ENCODE measurements around the gene HLTF. TPM values are rescaled to one million over a fixed set of nuclear protein-coding genes. Genes with fewer than 3 reads are reported as not detected.

The HLTF gene
- total and polyA plus RNA-seq, 11 donors, result 4.0 to 39.4 (median 19.2) TPM

DNA sequence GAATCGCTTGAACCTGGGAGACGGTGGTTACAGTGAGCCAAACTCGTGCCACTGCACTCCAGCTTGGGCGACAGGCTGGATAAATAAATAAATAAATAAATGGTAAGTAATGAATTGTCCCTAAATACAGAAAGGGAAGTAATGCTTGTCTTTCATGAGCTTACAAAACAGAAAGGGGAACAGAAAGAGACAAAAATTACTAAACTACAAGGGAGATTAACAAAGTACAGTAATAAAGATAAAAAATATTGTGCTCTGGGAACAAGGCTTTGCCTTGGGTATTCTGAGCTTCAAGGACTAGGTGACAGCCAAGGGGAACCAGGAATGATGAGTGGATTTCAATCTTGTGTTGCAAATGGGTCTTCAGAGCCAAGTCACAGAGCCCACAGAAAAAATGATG lies 9.2 kb upstream of the HLTF start:
- H3K36me3 ChIP-seq, result no peaks in the 10 kb centered on the region
- WGBS, 4 donors, result 93 to 96% (median 95%) methylated on average over 4 of the region's 4 CpGs
- H3K4me3 ChIP-seq, result no peak overlapping the region
- H3K27ac ChIP-seq, result peak overlapping the region in 1 of 12 donors; percentile 25
- no peaks in the 10 kb centered on the region for H3K9me3 ChIP-seq
- no peaks in the 10 kb centered on the region for H3K27me3 ChIP-seq
- DNase-seq, result no peak
- intact Hi-C loops (cut with DNase I), result no loop called here
- ATAC-seq, result no peak
- peaks cover 0 to 4% (median 0%) of the 10 kb centered on the region in 12 donors for H3K4me1 ChIP-seq
- TF ChIP-seq POLR2A (IDR thresholded peaks at IDR 0.05) (no peak), CTCF (IDR thresholded peaks at IDR 0.05) (no peak)

DNA sequence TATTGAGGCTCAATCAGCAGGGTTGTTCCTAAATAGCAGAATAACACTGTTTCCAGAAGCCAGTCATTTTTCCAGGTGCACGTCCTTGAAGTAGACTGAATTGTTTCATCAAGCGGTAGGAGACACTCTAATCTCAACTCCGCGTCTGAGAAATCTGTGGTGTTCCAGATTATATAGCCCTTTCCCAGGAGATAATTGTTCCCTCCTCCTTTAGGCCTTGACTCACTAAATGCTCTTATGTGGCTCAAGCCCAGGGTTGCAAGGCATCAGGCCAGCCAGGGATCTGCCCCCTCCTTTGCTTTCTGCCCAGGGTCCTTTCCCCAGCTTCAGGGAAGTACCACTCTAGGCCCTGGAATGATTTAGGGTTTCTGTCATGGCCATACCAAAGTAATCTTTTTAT lies 5.7 kb upstream of the HLTF start:
- 94 to 100% (median 96%) methylated on average over 4 of the region's 4 CpGs for WGBS, 4 donors
- H3K4me1 ChIP-seq, result peaks cover 0 to 5% (median 0%) of the 10 kb centered on the region in 12 donors
- no peak for ATAC-seq
- no peak for DNase-seq
- no peaks in the 10 kb centered on the region for H3K36me3 ChIP-seq
- H3K27ac ChIP-seq, result no peak overlapping the region
- no peak for TF ChIP-seq CTCF (IDR thresholded peaks at IDR 0.05)
- no peak overlapping the region for H3K4me3 ChIP-seq
- no peaks in the 10 kb centered on the region for H3K27me3 ChIP-seq
- no peaks in the 10 kb centered on the region for H3K9me3 ChIP-seq
- intact Hi-C loops (cut with DNase I), result no loop called here

DNA sequence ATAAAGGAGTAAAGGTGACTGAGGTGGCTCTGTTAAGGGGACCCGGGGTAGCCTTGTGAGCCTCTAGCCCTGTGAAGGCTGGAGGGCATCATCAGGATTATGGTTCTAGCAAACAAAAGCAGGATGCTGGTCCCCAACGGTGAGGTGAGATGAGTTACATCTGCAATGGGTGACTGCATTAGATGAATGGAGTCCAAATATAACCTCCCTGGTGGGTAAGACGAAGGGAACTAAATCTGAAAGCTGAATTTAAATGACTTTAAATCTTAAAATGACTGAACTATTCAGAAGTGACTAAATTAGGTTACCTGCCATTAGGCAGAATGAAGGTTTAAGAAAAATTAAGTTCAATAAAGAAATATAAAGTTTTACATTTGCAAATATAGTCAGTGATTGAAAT lies 4.6 kb upstream of the HLTF start:
- Histone ChIP-seq H3K9me3 (no peaks in the 10 kb centered on the region), H3K27ac (no peak overlapping the region), H3K27me3 (no peaks in the 10 kb centered on the region), H3K4me1 (peaks cover 0 to 11% (median 0%) of the 10 kb centered on the region in 12 donors), H3K4me3 (no peak overlapping the region), H3K36me3 (no peaks in the 10 kb centered on the region)
- intact Hi-C loops (cut with DNase I), result no loop called here
- ATAC-seq, result no peak
- no peak for DNase-seq
- WGBS, 4 donors, result 72 to 85% (median 82%) methylated on average over 3 of the region's 3 CpGs
- TF ChIP-seq POLR2A (IDR thresholded peaks at IDR 0.05), result no peak
- no peak for TF ChIP-seq CTCF (IDR thresholded peaks at IDR 0.05)

DNA sequence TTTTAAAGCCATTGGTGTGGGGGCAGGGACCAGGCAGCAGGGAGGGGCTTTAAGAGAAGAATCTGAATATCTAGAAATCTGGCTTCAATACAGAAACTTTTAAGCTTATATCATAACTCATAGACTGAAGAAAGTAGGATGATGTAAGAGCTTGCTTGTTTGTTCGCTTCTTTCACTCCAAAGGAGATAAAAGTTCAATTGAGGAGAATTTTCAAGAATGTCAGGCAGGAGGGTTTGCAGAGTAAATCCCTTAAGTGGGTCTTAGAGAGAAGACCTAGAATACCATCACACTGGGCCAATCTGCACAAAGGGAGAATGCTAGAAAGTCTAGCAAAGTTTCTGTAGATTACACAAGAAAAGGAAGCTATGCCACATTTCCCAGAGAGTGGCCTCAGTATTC lies 4.1 kb upstream of the HLTF start:
- TF ChIP-seq POLR2A (IDR thresholded peaks at IDR 0.05) (no peak), CTCF (IDR thresholded peaks at IDR 0.05) (no peak)
- DNase-seq (no peak), ATAC-seq (no peak)
- Histone ChIP-seq H3K27me3 (no peaks in the 10 kb centered on the region), H3K9me3 (no peaks in the 10 kb centered on the region), H3K4me3 (no peak overlapping the region), H3K4me1 (peaks cover 0 to 9% (median 2%) of the 10 kb centered on the region in 12 donors), H3K36me3 (no peaks in the 10 kb centered on the region), H3K27ac (no peak overlapping the region)
- intact Hi-C loops (cut with DNase I), result no loop called here
- 95 to 100% (median 97%) methylated on average over 1 of the region's 1 CpG for WGBS, 4 donors

All from heart left ventricle (tissue), 16 donors.